ENCODE results near the gene MSI1.

MSI1 gene

DNA sequence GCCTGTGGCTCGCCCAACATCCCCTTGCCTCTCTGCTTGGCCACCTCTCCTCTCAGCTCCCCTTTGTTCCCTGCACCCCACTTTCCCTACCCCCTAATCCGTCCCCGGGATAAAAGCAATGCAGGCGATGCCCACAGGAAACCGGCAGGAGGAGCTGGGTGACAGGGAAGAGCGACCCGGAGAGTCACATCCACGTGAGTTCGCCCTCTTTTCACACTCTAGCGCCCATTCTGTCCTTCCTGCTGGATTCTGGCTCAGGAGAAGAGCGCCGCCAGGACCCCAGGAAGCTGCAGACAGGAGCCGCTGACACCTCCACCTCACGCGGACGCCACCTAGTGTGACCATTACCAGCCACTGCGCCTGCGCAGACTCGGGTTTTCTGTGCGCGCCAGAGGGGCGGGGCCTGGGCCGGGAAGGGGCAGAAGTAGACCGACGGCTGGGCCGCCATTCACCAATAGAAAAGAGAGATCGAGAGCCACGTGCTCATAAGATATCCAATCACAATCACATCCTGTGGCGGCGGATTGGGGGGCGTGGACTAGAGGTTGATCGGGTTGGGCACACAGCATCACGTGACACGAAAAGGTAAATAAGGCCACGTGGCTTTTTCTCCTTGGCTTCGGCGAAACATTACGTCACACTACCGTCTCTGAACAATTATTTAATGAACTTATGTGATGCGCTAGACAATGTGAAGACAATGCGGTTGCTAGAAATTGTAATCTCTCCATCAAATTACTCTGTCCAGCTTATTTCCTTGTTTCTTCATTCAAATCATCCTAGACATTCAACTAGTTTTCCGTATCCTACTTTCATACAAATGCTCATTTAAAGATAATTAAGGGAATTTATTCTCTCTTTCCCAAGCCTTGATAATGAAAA lies 51.5 kb downstream of the MSI1 start:
- peak; percentile 100 for DNase-seq

GRCh38 chr12:120316798-120317223 lies 52.2 kb downstream of the MSI1 start:
- no peak for DNase-seq

DNA sequence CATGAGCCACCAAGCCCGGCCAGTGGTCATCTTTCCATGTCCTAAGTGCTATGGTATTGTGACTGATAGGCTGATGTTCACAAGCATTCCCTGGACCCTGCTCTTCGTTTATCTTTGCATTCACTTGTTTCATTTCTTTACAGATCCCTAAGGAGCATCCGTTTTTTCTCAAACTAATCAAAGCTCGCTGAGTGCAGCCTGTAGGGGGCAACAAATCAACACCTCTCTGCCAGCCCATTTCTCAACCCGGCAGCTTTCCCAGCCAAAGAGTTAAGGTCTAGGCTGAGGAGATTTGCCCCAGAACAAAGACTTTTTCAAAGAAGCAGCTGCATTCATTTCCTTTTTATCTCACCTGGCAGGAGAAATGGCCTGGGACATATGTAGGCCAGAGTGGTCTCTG lies 54.7 kb downstream of the MSI1 start:
- no peak for DNase-seq

- peak; percentile 94 for DNase-seq
These were observed 66.8 kb downstream of the MSI1 start, which contains the start of gene SIRT4 for GRCh38 chr12:120301962-120302815. SIRT4 (plus strand) TSS chr12:120302321; CDS start chr12:120303562, 1,241 bp downstream.

DNA sequence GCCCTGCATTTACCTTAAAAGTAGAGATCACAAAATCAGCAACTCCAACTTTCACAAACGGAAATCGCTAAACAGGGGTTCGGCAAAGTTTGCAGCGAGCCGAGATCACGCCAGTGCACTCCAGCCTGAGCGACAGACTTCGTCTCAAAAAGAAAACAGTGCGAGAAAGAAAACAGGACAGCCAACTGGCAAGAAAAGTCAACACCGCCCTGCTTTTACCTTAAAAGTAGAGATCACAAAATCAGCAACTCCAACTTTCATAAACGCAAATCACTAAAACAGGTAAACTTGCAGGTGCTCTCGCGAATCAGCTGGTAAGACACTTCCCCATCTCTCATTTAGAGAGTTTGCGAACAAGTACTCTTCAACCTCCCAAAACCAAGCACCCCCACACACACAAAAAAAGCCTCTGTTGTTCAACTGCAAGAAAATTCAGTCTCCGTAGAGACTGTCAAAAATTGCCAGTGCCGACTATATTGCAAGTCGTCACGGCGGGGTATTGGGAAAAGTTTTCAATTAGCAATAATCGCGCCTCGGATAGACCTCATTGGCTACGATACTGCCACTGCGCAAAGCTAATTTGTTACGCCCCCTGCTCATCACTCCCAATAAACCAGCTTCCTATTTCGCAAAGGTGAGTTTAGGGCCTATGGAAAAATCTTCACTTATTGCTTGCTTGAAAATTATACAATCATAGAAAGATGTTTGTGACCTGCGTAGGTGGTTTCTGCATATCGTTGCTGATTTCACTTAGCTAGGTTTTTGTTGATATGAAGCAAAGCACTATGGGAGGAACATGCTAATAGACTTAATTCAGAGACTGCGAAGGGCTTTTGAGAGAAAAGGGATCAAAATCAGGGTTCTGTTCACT lies 76.1 kb downstream of the MSI1 start, which contains the start of gene RNU4-1:
Gene RNU4-1 (minus strand): TSS at position 577 of the 871 bp plus-strand sequence.
- peak; percentile 99 for DNase-seq

GRCh38 chr12:120292411-120292660 lies 76.6 kb downstream of the MSI1 start:
- no peak for DNase-seq
